Gastroesophageal sphincter (tissue), 3 donors: Measurements from ENCODE around the gene BAG3.

ENCODE experiments used
- CTCF ChIP-seq, 4 experiments: fragments of 200-600 bp in 2 of 4; fragments of 450-650 bp in 2 of 4; sonication (generic) in 1 of 4; IDR thresholded peaks; one replicate each; pipeline ENCODE4 v1.5.1; 2017 to 2019; ENCODE audit warnings: antibody characterized with exemption in 4 of 4, mild to moderate bottlenecking in 2 of 4, moderate library complexity in 2 of 4
- EP300 ChIP-seq: sonication (generic); formaldehyde crosslinking; IDR thresholded peaks from one replicate; pipeline ENCODE4 v1.6.1; 2017; ENCODE audit warnings: antibody characterized with exemption, mild to moderate bottlenecking
- POLR2A ChIP-seq, 2 donors: fragments of 450-650 bp; IDR thresholded peaks; one replicate each; pipeline ENCODE4 v1.6.1; 2017; ENCODE audit warnings: antibody characterized with exemption in 2 of 2, mild to moderate bottlenecking in 2 of 2, moderate library complexity in 1 of 2
- POLR2AphosphoS5 ChIP-seq: sonication (generic); formaldehyde crosslinking; IDR thresholded peaks from one replicate; pipeline ENCODE4 v1.6.1; 2017; ENCODE audit warnings: antibody characterized with exemption

- TF ChIP-seq POLR2A (IDR thresholded peaks at IDR 0.05) (no peak), CTCF (IDR thresholded peaks at IDR 0.05) (no peak), EP300 (no peak), POLR2AphosphoS5 (no peak)
These were observed 55.5 kb downstream of the BAG3 start for GRCh38 chr10:119706521-119707278.
